TTC549 (cell line): Measurements from ENCODE around the gene COX6B2.

Experiments
- FAIRE-seq: peaks from 2 replicates; lab custom pipeline; 2012; peaks lifted over from hg19 to GRCh38; lab: Jason Lieb, UNC

COX6B2 gene

GRCh38 chr19:55362174-55362989, 7.9 kb upstream of the COX6B2 start:
- FAIRE-seq = no peak

GRCh38 chr19:55360902-55361301, 6.4 kb upstream of the COX6B2 start:
- FAIRE-seq = no peak

- FAIRE-seq = no peak
Observed at GRCh38 chr19:55358943-55359908, 4.7 kb upstream of the COX6B2 start.

- no peak for FAIRE-seq
Observed at GRCh38 chr19:55358493-55358892, 4.0 kb upstream of the COX6B2 start.

GRCh38 chr19:55355213-55355821, 798 bp upstream of the COX6B2 start:
- no peak for FAIRE-seq

GRCh38 chr19:55353803-55354697, 469 bp downstream of the COX6B2 start:
- no peak for FAIRE-seq

GRCh38 chr19:55353356-55353802, 1.1 kb downstream of the COX6B2 start:
- FAIRE-seq = no peak

GRCh38 chr19:55352549-55353145, 1.9 kb downstream of the COX6B2 start:
- FAIRE-seq = no peak

- FAIRE-seq = no peak
Observed at GRCh38 chr19:55352040-55352439, 2.5 kb downstream of the COX6B2 start.

GRCh38 chr19:55350620-55351315, 3.8 kb downstream of the COX6B2 start:
- no peak for FAIRE-seq

- no peak for FAIRE-seq
Observed at GRCh38 chr19:55348317-55349034, 6.0 kb downstream of the COX6B2 start.

GRCh38 chr19:55347442-55348009, 7.0 kb downstream of the COX6B2 start:
- no peak for FAIRE-seq

GRCh38 chr19:55346725-55347441, 7.6 kb downstream of the COX6B2 start:
- no peak for FAIRE-seq

- no peak for FAIRE-seq
Observed at GRCh38 chr19:55345818-55346724, 8.4 kb downstream of the COX6B2 start.

GRCh38 chr19:55345101-55345817, 9.3 kb downstream of the COX6B2 start:
- FAIRE-seq = no peak

- FAIRE-seq = no peak
Observed at GRCh38 chr19:55344444-55344843, 10.1 kb downstream of the COX6B2 start.
